ENCODE measurements around the gene EPHX1.

Gene EPHX1

GRCh38 chr1:225840223-225840610, 30.3 kb downstream of the EPHX1 start:
- in situ Hi-C loops (cut with MboI; ENCODE audit: low sequenced_read_pairs): no loop called here

DNA sequence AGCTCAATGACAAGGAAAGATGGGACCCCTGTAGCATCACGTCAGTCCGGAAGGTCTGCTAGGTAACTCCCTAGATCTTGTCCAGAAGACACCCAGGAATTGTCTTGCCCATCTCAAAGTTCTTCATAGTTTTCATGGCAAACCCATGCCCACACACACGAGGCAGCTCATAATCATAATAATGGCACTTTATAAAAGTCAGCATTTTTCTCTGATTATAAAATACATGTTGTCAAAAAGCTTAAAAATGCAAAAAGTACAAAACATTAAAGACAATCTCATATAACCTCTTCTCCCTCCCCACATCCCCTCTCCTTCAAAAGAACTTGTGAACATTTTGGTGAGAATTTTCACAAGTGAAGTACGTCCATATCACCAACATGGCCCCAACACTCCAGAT, 30.8 kb downstream of the EPHX1 start:
- in situ Hi-C loops (cut with MboI; ENCODE audit: low sequenced_read_pairs): no loop called here

- in situ Hi-C loops (cut with MboI; ENCODE audit: low sequenced_read_pairs): no loop called here
These were observed 32.1 kb downstream of the EPHX1 start for GRCh38 chr1:225842074-225842473.

- in situ Hi-C loops (cut with MboI; ENCODE audit: low sequenced_read_pairs): no loop called here
These were observed 33.0 kb downstream of the EPHX1 start for GRCh38 chr1:225842788-225843425.

DNA sequence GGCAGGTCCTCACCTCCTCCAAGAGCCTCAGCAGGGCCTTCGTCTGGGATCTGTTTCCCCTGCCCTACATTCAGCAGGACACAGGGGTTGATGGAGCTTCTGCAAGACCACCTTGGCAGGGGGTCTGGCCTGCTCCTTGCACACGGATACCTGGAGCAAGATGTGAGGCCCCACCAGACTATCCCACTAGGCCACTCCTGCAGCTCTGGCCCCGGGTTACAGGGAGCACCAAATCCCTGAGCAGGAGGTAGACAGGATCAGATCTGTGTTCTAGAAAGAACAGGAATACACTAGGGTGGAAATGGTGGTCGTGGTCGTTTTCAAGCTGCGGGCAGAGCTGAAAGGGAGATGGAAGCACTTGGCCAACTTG, 33.5 kb downstream of the EPHX1 start:
- in situ Hi-C loops (cut with MboI; ENCODE audit: low sequenced_read_pairs): no loop called here

GRCh38 chr1:225844236-225845061, 34.5 kb downstream of the EPHX1 start:
- in situ Hi-C loops (cut with MboI; ENCODE audit: low sequenced_read_pairs): no loop called here

- in situ Hi-C loops (cut with MboI; ENCODE audit: low sequenced_read_pairs): no loop called here
These were observed 35.2 kb downstream of the EPHX1 start for GRCh38 chr1:225845097-225845496.

GRCh38 chr1:225845571-225846259, 35.8 kb downstream of the EPHX1 start:
- in situ Hi-C loops (cut with MboI; ENCODE audit: low sequenced_read_pairs): no loop called here

DNA sequence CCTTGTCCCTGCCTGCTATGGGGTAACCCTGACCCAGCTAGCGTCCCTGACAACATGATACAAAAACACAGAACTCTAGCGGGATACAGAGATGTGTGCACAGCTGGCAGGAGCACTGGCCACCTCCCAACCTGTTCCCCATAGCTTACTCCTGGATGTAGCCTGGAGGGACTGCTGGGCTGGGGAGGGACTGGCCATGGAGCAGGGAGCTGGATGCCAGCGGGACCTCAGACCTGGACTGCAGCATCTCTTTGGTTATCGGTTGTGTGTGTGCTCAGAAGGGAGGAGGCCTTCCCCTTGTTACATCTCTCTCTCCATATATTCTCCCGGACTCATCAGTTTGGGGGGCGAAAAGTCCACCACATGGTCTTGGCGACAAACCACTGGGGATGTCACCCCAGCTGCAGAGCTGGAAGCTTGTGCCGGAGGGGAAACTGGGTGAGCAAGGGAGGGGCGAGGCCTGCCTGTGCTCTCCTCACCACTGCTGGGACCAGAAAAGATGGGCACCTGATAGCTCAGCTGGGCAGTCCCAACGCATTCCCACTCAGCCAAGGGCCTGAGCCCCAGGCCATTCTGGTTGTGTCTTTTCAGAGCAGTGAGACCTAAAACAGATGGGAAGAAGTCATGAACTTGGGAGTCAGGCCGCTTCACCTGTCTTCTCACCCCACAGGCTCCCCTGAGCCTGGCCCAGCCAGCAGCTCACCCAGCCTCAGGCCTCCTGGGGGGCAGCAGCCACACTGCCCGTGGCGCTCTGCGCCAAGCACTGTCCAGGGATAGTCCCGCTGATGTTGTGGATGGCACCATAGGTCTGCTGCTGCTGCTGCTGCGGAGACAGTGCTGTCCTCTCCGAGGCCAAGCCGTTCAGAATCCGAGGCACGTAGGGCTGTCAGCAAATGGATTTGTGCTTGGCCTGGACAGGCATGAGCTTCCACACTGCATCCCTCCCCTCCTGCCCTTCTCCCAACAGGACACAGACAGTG, 36.7 kb downstream of the EPHX1 start:
- in situ Hi-C loops (cut with MboI; ENCODE audit: low sequenced_read_pairs): no loop called here

GRCh38 chr1:225847610-225848009, 37.7 kb downstream of the EPHX1 start:
- in situ Hi-C loops (cut with MboI; ENCODE audit: low sequenced_read_pairs): no loop called here

DNA sequence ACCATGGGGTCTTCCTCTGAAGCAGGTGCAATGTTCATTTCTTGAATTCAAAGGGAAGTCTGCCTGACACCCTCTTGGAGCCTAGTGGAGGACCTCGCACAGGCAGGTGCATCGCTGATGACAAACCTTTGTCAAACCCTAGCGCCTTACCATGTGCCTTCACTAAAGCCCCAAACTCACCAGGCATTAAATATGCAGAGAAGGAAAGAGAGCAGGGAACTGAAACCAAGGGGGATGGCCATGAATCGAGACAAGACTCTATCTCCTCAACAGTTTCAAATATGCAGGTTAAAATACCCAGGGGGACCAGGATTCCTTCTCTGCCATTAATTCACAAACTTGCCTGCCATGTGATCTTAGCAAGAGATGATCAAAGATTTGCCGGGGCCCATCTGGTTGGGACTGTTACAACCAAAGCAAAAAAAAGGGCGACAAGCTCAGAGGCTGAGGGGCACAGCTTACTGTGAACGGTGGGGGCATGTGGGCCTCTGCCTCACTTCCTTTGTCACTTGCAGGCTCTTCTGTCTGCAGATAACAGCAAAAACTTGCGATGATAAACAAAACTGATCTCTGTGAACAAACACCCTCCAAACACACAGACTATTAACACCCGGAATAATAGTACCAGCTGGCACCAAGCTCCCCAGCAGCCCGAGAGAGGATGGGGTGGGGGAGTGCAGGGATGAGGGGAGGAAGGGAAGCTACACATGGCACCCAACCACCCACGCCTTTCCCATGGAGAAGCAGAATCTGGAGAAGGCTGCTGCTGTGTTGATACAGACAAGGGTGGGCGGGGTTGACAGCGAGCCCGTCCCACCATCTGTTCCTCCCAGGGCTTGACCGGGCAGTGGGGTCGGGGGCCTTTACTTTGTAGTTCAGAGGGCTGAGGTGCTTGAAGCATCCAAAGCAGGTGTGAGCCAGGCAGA, 38.4 kb downstream of the EPHX1 start:
- in situ Hi-C loops (cut with MboI; ENCODE audit: low sequenced_read_pairs): no loop called here

GRCh38 chr1:225849925-225850324, 40.0 kb downstream of the EPHX1 start:
- in situ Hi-C loops (cut with MboI; ENCODE audit: low sequenced_read_pairs): no loop called here

DNA sequence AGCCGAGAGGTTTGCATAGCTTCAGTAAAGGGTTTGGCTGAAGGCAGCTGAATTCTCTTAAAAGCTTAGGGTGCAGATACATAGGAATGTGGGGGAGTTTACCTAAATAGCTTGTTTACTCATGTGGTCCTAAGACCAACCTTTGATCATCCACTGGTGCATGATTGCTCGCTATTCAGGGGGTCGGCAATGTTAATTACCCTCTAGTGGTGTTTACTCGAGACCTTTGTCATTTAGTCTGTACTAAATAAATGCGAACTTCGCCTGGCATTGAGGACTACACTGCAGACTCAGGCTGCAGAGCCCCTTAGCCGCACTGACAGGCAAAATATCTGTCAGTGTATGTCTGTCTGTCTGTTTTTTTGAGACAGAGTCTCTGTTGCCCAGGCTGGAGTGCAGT, 40.4 kb downstream of the EPHX1 start:
- in situ Hi-C loops (cut with MboI; ENCODE audit: low sequenced_read_pairs): no loop called here

- in situ Hi-C loops (cut with MboI; ENCODE audit: low sequenced_read_pairs): no loop called here
These were observed 41.9 kb downstream of the EPHX1 start for GRCh38 chr1:225851805-225852204.

DNA sequence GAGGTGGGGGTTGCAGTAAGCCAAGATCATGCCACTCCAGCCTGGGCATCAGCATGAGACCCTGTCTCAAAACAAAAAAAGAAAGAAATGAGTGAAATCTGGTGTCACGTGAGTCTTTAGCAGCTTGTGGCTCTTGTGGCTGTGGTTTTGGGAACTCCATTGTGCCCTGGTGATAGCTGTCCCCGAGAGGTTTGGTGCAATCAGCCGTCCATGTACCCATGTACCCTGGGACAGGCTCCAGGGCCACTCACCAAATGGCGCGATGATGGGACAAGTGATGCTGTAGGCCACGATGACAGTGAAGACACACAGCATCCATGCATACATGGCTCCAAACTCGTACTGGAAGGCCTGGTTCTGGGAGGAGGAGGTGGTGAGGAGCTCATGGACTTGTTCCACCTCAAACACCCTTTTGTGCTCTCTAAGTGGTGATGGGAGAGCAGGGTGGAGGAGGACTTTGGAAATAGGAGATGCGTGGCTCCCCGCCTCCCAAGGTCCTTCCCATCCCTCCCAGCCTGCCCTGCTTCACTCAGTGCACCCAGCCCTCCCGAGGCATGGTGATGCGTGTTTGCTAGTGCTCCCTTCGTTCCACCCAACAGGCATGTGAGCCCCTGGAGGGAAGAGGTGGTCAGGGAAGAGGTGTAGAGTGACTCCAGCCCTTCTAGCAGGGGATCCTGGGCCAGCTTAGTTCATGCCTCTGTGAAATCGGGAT, 42.6 kb downstream of the EPHX1 start:
- in situ Hi-C loops (cut with MboI; ENCODE audit: low sequenced_read_pairs): no loop called here

DNA sequence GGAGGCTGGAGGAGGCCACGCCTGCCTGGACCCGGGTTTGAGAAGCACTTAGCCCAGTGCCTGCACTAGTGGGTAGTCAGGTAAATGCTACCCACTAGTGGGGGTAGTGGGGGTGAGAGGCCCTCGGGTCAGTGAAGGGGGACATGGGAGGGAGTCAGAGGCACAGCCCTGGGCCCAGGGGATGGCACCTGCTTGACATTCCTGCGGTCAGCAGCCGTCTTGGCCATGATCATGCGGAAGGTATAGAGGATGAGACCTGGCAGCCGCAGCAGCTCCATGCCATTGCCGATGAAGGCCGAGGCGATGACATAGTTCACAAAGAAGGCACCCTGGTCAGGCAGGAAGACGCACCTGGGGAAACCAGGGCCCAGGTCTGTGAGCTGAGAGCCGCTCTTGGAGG, 43.5 kb downstream of the EPHX1 start:
- in situ Hi-C loops (cut with MboI; ENCODE audit: low sequenced_read_pairs): no loop called here

- in situ Hi-C loops (cut with MboI; ENCODE audit: low sequenced_read_pairs): no loop called here
These were observed 45.8 kb downstream of the EPHX1 start for GRCh38 chr1:225855503-225856300.

GRCh38 chr1:225857256-225857655, 47.3 kb downstream of the EPHX1 start:
- in situ Hi-C loops (cut with MboI; ENCODE audit: low sequenced_read_pairs): no loop called here

Measured in HL-60/S4 (cell line).